Retinal pigment epithelial cell (primary cell): ENCODE results near the gene EPC2.
A peak's percentile ranks its signal among the peaks of the same experiment; 100 is the strongest.

ENCODE experiments used
- DNase-seq: peaks from one replicate; pipeline ENCODE4 v3.0.0-alpha.2; 2010; ENCODE audit warnings: low read depth
- H3K4me3 ChIP-seq: 2 replicates; pipeline ENCODE4 v1.5.1; 2011; ENCODE audit warnings: mild to moderate bottlenecking, low read length, control low read depth, moderate library complexity
- TF ChIP-seq, protein P1 (sequence below): conservative IDR thresholded peaks from 2 replicates; pipeline ENCODE4 v1.5.1; 2011; ENCODE audit warnings: low read depth, low read length, control low read depth, inconsistent platforms

Gene EPC2

DNA sequence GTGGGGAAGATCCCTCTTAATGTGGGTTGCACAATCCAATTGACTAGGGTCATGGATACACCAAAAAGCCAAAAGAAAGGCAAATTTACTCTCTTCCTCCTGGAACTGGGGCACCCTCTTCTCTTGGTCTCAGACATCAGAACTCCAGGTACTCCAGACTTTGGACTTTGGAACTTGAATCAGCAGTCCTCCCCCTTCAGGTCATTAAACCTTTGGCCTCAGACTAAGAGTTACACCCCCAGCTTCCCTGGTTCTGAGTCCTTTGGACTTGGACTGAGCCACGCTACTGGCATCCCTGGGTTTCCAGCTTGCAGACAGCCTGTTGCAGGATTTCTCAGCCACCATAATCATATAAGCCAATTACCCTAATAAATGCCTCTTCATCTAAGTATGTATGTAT lies 179.6 kb downstream of the EPC2 start:
- TF ChIP-seq, protein P1, sequence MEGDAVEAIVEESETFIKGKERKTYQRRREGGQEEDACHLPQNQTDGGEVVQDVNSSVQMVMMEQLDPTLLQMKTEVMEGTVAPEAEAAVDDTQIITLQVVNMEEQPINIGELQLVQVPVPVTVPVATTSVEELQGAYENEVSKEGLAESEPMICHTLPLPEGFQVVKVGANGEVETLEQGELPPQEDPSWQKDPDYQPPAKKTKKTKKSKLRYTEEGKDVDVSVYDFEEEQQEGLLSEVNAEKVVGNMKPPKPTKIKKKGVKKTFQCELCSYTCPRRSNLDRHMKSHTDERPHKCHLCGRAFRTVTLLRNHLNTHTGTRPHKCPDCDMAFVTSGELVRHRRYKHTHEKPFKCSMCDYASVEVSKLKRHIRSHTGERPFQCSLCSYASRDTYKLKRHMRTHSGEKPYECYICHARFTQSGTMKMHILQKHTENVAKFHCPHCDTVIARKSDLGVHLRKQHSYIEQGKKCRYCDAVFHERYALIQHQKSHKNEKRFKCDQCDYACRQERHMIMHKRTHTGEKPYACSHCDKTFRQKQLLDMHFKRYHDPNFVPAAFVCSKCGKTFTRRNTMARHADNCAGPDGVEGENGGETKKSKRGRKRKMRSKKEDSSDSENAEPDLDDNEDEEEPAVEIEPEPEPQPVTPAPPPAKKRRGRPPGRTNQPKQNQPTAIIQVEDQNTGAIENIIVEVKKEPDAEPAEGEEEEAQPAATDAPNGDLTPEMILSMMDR: no peak
- no peak overlapping the region for H3K4me3 ChIP-seq
- no peak for DNase-seq

- no peak for DNase-seq
- TF ChIP-seq, protein P1: no peak
- H3K4me3 ChIP-seq: no peak overlapping the region
Measured at GRCh38 chr2:148826791-148827190, 182.2 kb downstream of the EPC2 start.

- TF ChIP-seq, protein P1: no peak
- no peak overlapping the region for H3K4me3 ChIP-seq
Measured at GRCh38 chr2:148828941-148829340, 184.4 kb downstream of the EPC2 start.

DNA sequence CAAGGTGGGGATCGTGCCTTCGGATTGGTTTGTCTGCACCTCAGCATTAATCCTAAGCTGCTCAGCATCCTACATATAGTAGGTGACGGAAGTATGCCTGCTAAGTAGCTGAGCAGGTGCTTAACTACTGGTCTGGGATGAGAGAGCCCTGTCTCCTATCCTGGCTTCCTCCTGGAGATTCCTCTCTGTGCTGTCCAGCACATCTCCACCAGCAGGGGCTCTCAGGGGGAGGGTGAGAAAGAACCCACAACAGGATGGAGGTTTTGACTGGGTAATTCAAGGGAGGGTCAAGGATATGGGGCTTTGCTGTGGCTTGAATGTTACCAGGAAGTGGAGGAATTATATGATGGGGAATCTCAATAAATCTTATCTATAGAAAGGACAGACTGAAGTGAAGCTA lies 185.1 kb downstream of the EPC2 start:
- TF ChIP-seq, protein P1: peak; percentile 30
- H3K4me3 ChIP-seq: no peak overlapping the region
- DNase-seq: no peak

More at GRCh38 chr2:148828941-148829340, 184.4 kb downstream of the EPC2 start:
- no peak for DNase-seq

DNA sequence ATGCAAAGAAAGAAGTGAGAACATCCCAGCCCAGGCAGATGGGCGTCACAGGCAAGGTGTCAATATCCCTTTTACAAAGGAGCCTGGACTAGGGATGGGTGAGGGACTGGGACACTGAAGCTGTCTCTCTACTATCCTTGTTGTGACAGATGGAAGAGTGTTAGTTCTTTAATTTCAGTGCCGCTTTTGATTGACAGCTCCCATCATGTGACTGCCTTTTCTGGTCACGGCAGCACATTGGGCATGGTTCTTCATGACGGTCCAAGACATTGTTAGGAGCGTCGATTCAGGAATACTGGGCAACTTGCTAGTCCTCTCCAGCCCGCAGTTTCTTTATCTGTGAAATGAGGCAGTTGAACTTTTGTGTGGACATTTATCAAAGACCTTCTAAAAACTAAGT lies 188.1 kb downstream of the EPC2 start:
- DNase-seq: no peak
- H3K4me3 ChIP-seq: no peak overlapping the region
- TF ChIP-seq, protein P1: no peak
